CD4-positive, alpha-beta memory T cell (primary cell): Measurements from ENCODE around the gene ADCY7. TPM values are rescaled to one million over a fixed set of nuclear protein-coding genes. Genes with fewer than 3 reads are reported as not detected.
A peak's percentile ranks its signal among the peaks of the same experiment; 100 is the strongest.

ENCODE experiments used
- CTCF ChIA-PET: fragments of 350-600 bp; sonication (Branson Sonifier 250); formaldehyde crosslinking; loops from one replicate; lab custom pipeline; 2021; ENCODE audit warnings: inconsistent platforms; ENCODE audit not compliant: partially characterized antibody; lab: Charles Lee
- POLR2A ChIA-PET: fragments of 350-600 bp; sonication (Branson Sonifier 250); formaldehyde crosslinking; loops from one replicate; lab custom pipeline; 2021; ENCODE audit not compliant: partially characterized antibody; lab: Charles Lee
- DNase-seq, 5 donors: peaks; one replicate each; pipeline versions ENCODE4 v3.0.0 to v3.0.0-alpha.2; 2020 to 2022; ENCODE audit warnings: mixed read lengths in 1 of 5
- H3K27ac ChIP-seq: one replicate; pipeline ENCODE4 v1.7.0; 2013; ENCODE audit warnings: low read depth, low read length
- H3K27me3 ChIP-seq: 2 replicates; pipeline ENCODE4 v1.7.0; 2013; ENCODE audit warnings: mild to moderate bottlenecking, low read length, moderate library complexity; ENCODE audit not compliant: insufficient read depth
- H3K36me3 ChIP-seq: 2 replicates; pipeline ENCODE4 v1.7.0; 2013; ENCODE audit warnings: mild to moderate bottlenecking, low read length, moderate library complexity; ENCODE audit not compliant: insufficient read depth
- H3K4me1 ChIP-seq: 2 replicates; pipeline ENCODE4 v1.7.0; 2013; ENCODE audit warnings: mild to moderate bottlenecking, low read length, moderate library complexity; ENCODE audit not compliant: insufficient read depth
- H3K4me3 ChIP-seq, 2 donors: one replicate each; pipeline ENCODE4 v1.7.0; 2013; ENCODE audit warnings: low read length in 2 of 2, mild to moderate bottlenecking in 1 of 2
- H3K9me3 ChIP-seq, 2 donors: one replicate each; pipeline ENCODE4 v1.7.0; 2013; ENCODE audit warnings: low read length in 2 of 2, control low read depth in 1 of 2; ENCODE audit not compliant: control insufficient read depth in 1 of 2
- H3K27ac Mint-ChIP-seq, 7 donors: one replicate each; pipeline ENCODE4 v1.8.0; 2020 to 2021; ENCODE audit warnings: mixed read lengths in 7 of 7, mild to moderate bottlenecking in 6 of 7, inconsistent platforms in 3 of 7, moderate library complexity in 3 of 7
- H3K27me3 Mint-ChIP-seq, 2 donors: one replicate each; pipeline ENCODE4 v1.8.0; 2020 to 2021; ENCODE audit warnings: mixed read lengths in 2 of 2
- H3K36me3 Mint-ChIP-seq, 2 donors: one replicate each; pipeline ENCODE4 v1.8.0; 2020 to 2021; ENCODE audit warnings: mixed read lengths in 2 of 2, inconsistent platforms in 1 of 2, mild to moderate bottlenecking in 1 of 2
- H3K4me1 Mint-ChIP-seq, 4 donors: one replicate each; pipeline ENCODE4 v1.8.0; 2020 to 2021; ENCODE audit warnings: mixed read lengths in 4 of 4, mild to moderate bottlenecking in 1 of 4
- H3K4me3 Mint-ChIP-seq, 8 donors: one replicate each; pipeline ENCODE4 v1.8.0; 2020 to 2021; ENCODE audit warnings: mixed read lengths in 8 of 8, mild to moderate bottlenecking in 7 of 8, moderate library complexity in 6 of 8, inconsistent platforms in 3 of 8
- H3K9me3 Mint-ChIP-seq, 8 donors: one replicate each; pipeline ENCODE4 v1.8.0; 2020 to 2021; ENCODE audit warnings: mixed read lengths in 8 of 8, mild to moderate bottlenecking in 5 of 8, inconsistent platforms in 3 of 8, moderate library complexity in 1 of 8
- intact Hi-C: fragments of 100-400 bp; cut with micrococcal nuclease; formaldehyde crosslinking; loops from one replicate; pipeline ENCODE4 v1.15.1; 2023
- polyA plus RNA-seq, 2 donors: library from polyadenylated mRNA; unstranded; fragments of 300-500 nt; fragmentation: Illumina TruSeq; gene quantifications; one replicate each; pipeline ENCODE4 v1.2.3, GENCODE V29; 2021
- total RNA-seq, 2 experiments: library from RNA; stranded (reverse); gene quantifications; one replicate each; pipeline ENCODE4 v1.2.3, GENCODE V29; 2021

ADCY7 gene
- total and polyA plus RNA-seq, 4 experiments from 2014 or later: 34.8 to 235 (median 150) TPM

DNA sequence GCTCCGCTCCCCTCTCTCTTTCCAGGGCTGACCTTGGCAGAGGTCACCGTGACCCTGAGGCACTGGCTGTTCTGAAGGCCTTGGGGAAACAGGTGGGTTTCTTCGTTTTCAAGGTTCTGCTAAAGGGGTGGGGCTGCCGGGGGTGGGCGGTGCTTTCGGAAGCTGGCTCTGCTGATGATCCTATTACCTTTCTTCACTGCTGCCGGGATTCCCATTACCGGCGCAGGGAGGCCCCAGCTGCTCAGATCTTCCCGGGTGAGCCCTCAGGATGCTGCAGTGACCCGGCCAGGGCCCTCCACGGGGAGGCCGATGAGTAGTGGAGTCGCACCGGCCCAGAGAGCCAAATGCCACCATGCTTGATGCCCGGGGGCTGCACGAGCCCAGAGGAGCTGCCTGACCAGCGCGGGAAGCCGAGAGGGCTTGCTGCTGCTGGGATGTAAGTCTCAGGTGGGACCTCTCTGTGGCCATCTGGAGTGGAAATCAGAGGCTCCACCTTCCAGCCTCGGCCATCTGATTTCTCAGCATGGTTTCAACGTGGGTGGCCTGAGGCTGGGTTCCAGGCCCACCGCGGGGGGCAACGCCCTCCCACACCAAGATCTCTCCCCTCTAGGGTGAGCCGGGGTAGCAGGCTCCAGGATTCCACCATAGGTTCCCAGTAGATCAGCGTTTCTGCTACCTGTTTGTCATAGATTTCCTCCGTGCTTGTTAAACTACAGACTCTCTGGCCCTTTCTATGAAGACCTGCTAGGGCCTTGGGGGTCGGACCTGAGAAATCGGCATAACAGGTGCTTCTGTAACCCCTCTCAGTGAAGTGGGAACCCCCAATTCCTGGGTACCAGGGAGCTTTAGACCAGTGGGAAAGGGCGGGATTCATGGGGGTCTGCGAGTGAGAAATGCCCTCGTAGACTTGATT lies 21.6 kb upstream of the ADCY7 start:
- no peaks in the 10 kb centered on the region for H3K27me3 ChIP-seq
- Mint-ChIP-seq H3K36me3 (no peaks in the 10 kb centered on the region), H3K9me3 (no peaks in the 10 kb centered on the region), H3K27me3 (no peaks in the 10 kb centered on the region), H3K4me1 (peaks cover 1 to 8% (median 6%) of the 10 kb centered on the region in 4 donors), H3K4me3 (peak overlapping the region; percentile 67 to 84 (median 80)), H3K27ac (peak overlapping the region in 1 of 7 donors; percentile 15)
- ChIA-PET POLR2A (interaction anchor here (0.6 to 2.0 kb wide), 6 partner anchors 10 to 436 kb away, joined by 3 to 5 read pairs (median 4); partner anchors contain the start of gene SNX20), CTCF (interaction anchor here (1.0 to 3.2 kb wide), 7 partner anchors 15 to 562 kb away, joined by 3 to 9 read pairs (median 3); no protein-coding TSS in a partner anchor)
- no peaks in the 10 kb centered on the region for H3K36me3 ChIP-seq
- H3K9me3 ChIP-seq: no peaks in the 10 kb centered on the region
- peak overlapping the region in 1 of 2 donors; percentile 0 for H3K4me3 ChIP-seq
- intact Hi-C loops: no loop called here
- H3K4me1 ChIP-seq: peaks cover 15% of the 10 kb centered on the region
- no peak for DNase-seq
- H3K27ac ChIP-seq: no peak overlapping the region

- Histone ChIP-seq H3K4me3 (peak overlapping the region in 1 of 2 donors; percentile 0), H3K4me1 (peaks cover 15% of the 10 kb centered on the region), H3K36me3 (no peaks in the 10 kb centered on the region), H3K27ac (no peak overlapping the region), H3K9me3 (no peaks in the 10 kb centered on the region), H3K27me3 (no peaks in the 10 kb centered on the region)
- ChIA-PET CTCF (interaction anchor here (1.0 to 3.2 kb wide), 7 partner anchors 14 to 561 kb away, joined by 3 to 9 read pairs (median 3); no protein-coding TSS in a partner anchor), POLR2A (interaction anchor here (0.6 to 2.0 kb wide), 7 partner anchors 10 to 435 kb away, joined by 3 to 5 read pairs (median 4); partner anchors contain the start of gene SNX20)
- no peaks in the 10 kb centered on the region for H3K27me3 Mint-ChIP-seq
- no peaks in the 10 kb centered on the region for H3K36me3 Mint-ChIP-seq
- DNase-seq: peak; percentile 25 to 46 (median 30)
- peak overlapping the region; percentile 67 to 84 (median 80) for H3K4me3 Mint-ChIP-seq
- intact Hi-C loops: no loop called here
- peak overlapping the region in 3 of 7 donors; percentile 15 to 55 (median 38) for H3K27ac Mint-ChIP-seq
- H3K9me3 Mint-ChIP-seq: no peaks in the 10 kb centered on the region
- peaks cover 0 to 8% (median 6%) of the 10 kb centered on the region in 4 donors for H3K4me1 Mint-ChIP-seq
Observed at GRCh38 chr16:50245417-50246298, 20.7 kb upstream of the ADCY7 start.

- H3K36me3 Mint-ChIP-seq: no peaks in the 10 kb centered on the region
- ChIA-PET POLR2A (interaction anchor here (0.9 to 2.0 kb wide), 4 partner anchors 28 to 434 kb away, joined by 3 to 5 read pairs (median 4); partner anchors contain the start of gene SNX20), CTCF (interaction anchor here (1.2 to 3.2 kb wide), 3 partner anchors 80 to 560 kb away, joined by 3 to 9 read pairs (median 3); no protein-coding TSS in a partner anchor)
- H3K4me1 Mint-ChIP-seq: peaks cover 0 to 8% (median 6%) of the 10 kb centered on the region in 4 donors
- no peak for DNase-seq
- H3K4me3 Mint-ChIP-seq: peak overlapping the region; percentile 51 to 77 (median 66)
- Histone ChIP-seq H3K27ac (no peak overlapping the region), H3K27me3 (no peaks in the 10 kb centered on the region), H3K4me3 (no peak overlapping the region), H3K36me3 (no peaks in the 10 kb centered on the region), H3K9me3 (no peaks in the 10 kb centered on the region), H3K4me1 (peaks cover 15% of the 10 kb centered on the region)
- intact Hi-C loops: no loop called here
- H3K27ac Mint-ChIP-seq: peak overlapping the region in 1 of 7 donors; percentile 13
- no peaks in the 10 kb centered on the region for H3K9me3 Mint-ChIP-seq
- no peaks in the 10 kb centered on the region for H3K27me3 Mint-ChIP-seq
Observed at GRCh38 chr16:50246299-50247122, 19.8 kb upstream of the ADCY7 start.

GRCh38 chr16:50247123-50247905 lies 19.0 kb upstream of the ADCY7 start:
- peaks cover 0 to 8% (median 6%) of the 10 kb centered on the region in 4 donors for H3K4me1 Mint-ChIP-seq
- H3K4me3 Mint-ChIP-seq: peak overlapping the region; percentile 45 to 77 (median 58)
- no peaks in the 10 kb centered on the region for H3K36me3 Mint-ChIP-seq
- intact Hi-C loops: no loop called here
- Histone ChIP-seq H3K9me3 (no peaks in the 10 kb centered on the region), H3K27ac (no peak overlapping the region), H3K4me3 (no peak overlapping the region), H3K36me3 (no peaks in the 10 kb centered on the region), H3K4me1 (peaks cover 15% of the 10 kb centered on the region), H3K27me3 (no peaks in the 10 kb centered on the region)
- ChIA-PET POLR2A (interaction anchor here (0.9 kb wide), 1 partner anchor 80 kb away, joined by 4 read pairs; no protein-coding TSS in a partner anchor), CTCF (interaction anchor here (1.8 kb wide), 1 partner anchor 39 kb away, joined by 4 read pairs; no protein-coding TSS in a partner anchor)
- no peaks in the 10 kb centered on the region for H3K27me3 Mint-ChIP-seq
- no peak for DNase-seq
- H3K9me3 Mint-ChIP-seq: no peaks in the 10 kb centered on the region
- peak overlapping the region in 5 of 7 donors; percentile 13 to 58 (median 53) for H3K27ac Mint-ChIP-seq

DNA sequence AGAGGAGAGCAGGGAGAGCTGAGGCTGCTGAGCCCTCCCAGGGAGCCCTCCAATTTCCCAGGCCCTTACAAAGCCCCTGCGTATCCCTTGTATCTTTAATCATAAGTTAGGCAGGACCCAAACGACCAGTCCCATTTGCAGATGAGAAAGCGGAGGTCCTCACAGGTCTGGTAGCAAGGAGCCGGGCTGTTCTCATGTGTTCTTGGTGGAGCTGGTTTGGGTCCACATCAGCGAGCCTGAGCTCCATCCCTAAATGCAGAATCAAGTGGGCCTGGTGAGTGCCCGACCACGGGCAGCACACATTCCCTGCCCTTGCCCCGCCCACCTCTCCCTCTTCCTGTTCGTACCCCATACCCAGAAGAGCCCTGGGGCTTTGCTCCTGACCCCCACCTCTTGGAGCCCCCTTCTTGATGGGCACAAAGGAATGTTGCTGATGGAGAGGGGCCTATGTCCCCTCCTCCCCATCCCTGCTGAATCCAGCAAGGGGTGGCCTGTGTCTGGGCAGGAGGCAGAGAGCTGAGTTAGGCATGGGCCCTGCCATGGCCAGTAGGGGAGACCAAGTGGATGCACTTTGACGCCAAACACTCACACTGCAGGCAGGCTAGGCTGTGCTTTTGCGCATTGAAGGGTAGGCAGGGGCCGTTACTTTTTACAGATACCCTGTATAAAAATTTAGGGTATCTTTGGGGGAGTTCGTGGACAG lies 18.3 kb upstream of the ADCY7 start:
- Mint-ChIP-seq H3K36me3 (no peaks in the 10 kb centered on the region), H3K4me3 (peak overlapping the region in 4 of 8 donors; percentile 17 to 51 (median 41)), H3K4me1 (peaks cover 0 to 8% (median 6%) of the 10 kb centered on the region in 4 donors), H3K9me3 (no peaks in the 10 kb centered on the region), H3K27ac (peak overlapping the region in 1 of 7 donors; percentile 58), H3K27me3 (no peaks in the 10 kb centered on the region)
- H3K4me1 ChIP-seq: peaks cover 15% of the 10 kb centered on the region
- ChIA-PET POLR2A (no interaction called here), CTCF (interaction anchor here (1.8 kb wide), 1 partner anchor 39 kb away, joined by 4 read pairs; no protein-coding TSS in a partner anchor)
- no peak overlapping the region for H3K27ac ChIP-seq
- DNase-seq: no peak
- H3K4me3 ChIP-seq: no peak overlapping the region
- no peaks in the 10 kb centered on the region for H3K27me3 ChIP-seq
- no peaks in the 10 kb centered on the region for H3K36me3 ChIP-seq
- intact Hi-C loops: no loop called here
- H3K9me3 ChIP-seq: no peaks in the 10 kb centered on the region
